ENCODE measurements around the gene TIMP3. TPM values are rescaled to one million over a fixed set of nuclear protein-coding genes. Genes with fewer than 3 reads are reported as not detected.
A peak's percentile ranks its signal among the peaks of the same experiment; 100 is the strongest.

Gene TIMP3
- total RNA-seq, 4 donors from 2014 or later = 560 to 818 (median 738) TPM

- peak overlapping the region; percentile 73 to 92 (median 86) for H3K27ac ChIP-seq
- H3K4me3 ChIP-seq = no peak overlapping the region
- TF ChIP-seq POLR2AphosphoS5 (IDR thresholded peaks at IDR 0.05) = peak; percentile 80
- TF ChIP-seq, protein P1, sequence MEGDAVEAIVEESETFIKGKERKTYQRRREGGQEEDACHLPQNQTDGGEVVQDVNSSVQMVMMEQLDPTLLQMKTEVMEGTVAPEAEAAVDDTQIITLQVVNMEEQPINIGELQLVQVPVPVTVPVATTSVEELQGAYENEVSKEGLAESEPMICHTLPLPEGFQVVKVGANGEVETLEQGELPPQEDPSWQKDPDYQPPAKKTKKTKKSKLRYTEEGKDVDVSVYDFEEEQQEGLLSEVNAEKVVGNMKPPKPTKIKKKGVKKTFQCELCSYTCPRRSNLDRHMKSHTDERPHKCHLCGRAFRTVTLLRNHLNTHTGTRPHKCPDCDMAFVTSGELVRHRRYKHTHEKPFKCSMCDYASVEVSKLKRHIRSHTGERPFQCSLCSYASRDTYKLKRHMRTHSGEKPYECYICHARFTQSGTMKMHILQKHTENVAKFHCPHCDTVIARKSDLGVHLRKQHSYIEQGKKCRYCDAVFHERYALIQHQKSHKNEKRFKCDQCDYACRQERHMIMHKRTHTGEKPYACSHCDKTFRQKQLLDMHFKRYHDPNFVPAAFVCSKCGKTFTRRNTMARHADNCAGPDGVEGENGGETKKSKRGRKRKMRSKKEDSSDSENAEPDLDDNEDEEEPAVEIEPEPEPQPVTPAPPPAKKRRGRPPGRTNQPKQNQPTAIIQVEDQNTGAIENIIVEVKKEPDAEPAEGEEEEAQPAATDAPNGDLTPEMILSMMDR (IDR thresholded peaks at IDR 0.05) = peak in 1 of 4 experiments; percentile 2
- TF ChIP-seq EP300 (IDR thresholded peaks at IDR 0.05) = no peak
- H3K27me3 ChIP-seq = no peaks in the 10 kb centered on the region
- WGBS, 2 donors (ENCODE audit: low coverage in 1 of 2) = 40 to 70% methylated on average over 2 to 5 of the region's 11 CpGs
- ATAC-seq = peak; percentile 84
- peaks cover 0 to 46% of the 10 kb centered on the region in 2 donors for H3K36me3 ChIP-seq
- H3K4me1 ChIP-seq = peaks cover 48 to 100% (median 63%) of the 10 kb centered on the region in 3 donors
- H3K9me3 ChIP-seq = no peaks in the 10 kb centered on the region
These were observed 49.3 kb downstream of the TIMP3 start for GRCh38 chr22:32850591-32851517.

- Histone ChIP-seq H3K27ac (peak overlapping the region; percentile 73 to 92 (median 86)), H3K4me3 (no peak overlapping the region), H3K9me3 (no peaks in the 10 kb centered on the region), H3K4me1 (peaks cover 36 to 87% (median 52%) of the 10 kb centered on the region in 3 donors), H3K36me3 (peaks cover 0 to 63% of the 10 kb centered on the region in 2 donors), H3K27me3 (no peaks in the 10 kb centered on the region)
- peak; percentile 37 for ATAC-seq
- WGBS, 2 donors (ENCODE audit: low coverage in 1 of 2) = 26 to 31% methylated on average over 5 of the region's 10 CpGs
- TF ChIP-seq, protein P1 (IDR thresholded peaks at IDR 0.05) = no peak
- TF ChIP-seq POLR2AphosphoS5 (IDR thresholded peaks at IDR 0.05) (peak; percentile 66), POLR2A (IDR thresholded peaks at IDR 0.05) (no peak), EP300 (IDR thresholded peaks at IDR 0.05) (peak; percentile 22)
These were observed 51.1 kb downstream of the TIMP3 start for GRCh38 chr22:32852395-32853251.

DNA sequence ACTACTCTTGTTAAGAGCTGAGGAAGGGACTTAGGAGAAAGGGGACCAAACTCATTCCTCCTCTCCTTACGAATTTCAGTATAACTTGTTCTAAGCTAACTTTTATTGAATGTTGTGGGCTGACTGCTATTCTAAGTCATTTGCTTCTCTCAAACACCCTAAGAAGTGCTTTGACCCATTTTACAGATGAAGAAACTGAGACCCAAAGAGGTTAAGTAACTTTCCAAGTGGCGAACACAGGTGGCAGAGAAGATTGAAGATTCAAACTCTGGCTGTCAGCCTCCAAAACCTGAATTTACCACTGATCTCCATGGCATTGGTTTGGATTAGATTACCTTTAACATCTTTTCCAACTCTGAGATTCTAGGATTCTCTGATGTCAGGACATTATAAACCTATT is 52.2 kb downstream of the TIMP3 start:
- Histone ChIP-seq H3K9me3 (no peaks in the 10 kb centered on the region), H3K4me3 (no peak overlapping the region), H3K27me3 (no peaks in the 10 kb centered on the region), H3K27ac (peak overlapping the region in 3 of 4 donors; percentile 85 to 92 (median 86)), H3K4me1 (peaks cover 36 to 80% (median 48%) of the 10 kb centered on the region in 3 donors), H3K36me3 (peaks cover 0 to 74% of the 10 kb centered on the region in 2 donors)
- no peak for ATAC-seq
- WGBS, 2 donors (ENCODE audit: low coverage in 1 of 2) = 86 to 91% methylated on average over 2 of the region's 2 CpGs
- TF ChIP-seq POLR2A (IDR thresholded peaks at IDR 0.05) = no peak

GRCh38 chr22:32854351-32854804 is 52.9 kb downstream of the TIMP3 start:
- Histone ChIP-seq H3K9me3 (no peaks in the 10 kb centered on the region), H3K36me3 (peaks cover 0 to 74% of the 10 kb centered on the region in 2 donors), H3K27ac (peak overlapping the region in 3 of 4 donors; percentile 35 to 86 (median 85)), H3K4me1 (peaks cover 29 to 73% (median 41%) of the 10 kb centered on the region in 3 donors), H3K27me3 (no peaks in the 10 kb centered on the region), H3K4me3 (no peak overlapping the region)
- WGBS, 2 donors (ENCODE audit: low coverage in 1 of 2) = 51 to 88% methylated on average over 7 to 11 of the region's 14 CpGs
- TF ChIP-seq POLR2AphosphoS5 (IDR thresholded peaks at IDR 0.05) (peak; percentile 31), EP300 (IDR thresholded peaks at IDR 0.05) (no peak)
- no peak for ATAC-seq

DNA sequence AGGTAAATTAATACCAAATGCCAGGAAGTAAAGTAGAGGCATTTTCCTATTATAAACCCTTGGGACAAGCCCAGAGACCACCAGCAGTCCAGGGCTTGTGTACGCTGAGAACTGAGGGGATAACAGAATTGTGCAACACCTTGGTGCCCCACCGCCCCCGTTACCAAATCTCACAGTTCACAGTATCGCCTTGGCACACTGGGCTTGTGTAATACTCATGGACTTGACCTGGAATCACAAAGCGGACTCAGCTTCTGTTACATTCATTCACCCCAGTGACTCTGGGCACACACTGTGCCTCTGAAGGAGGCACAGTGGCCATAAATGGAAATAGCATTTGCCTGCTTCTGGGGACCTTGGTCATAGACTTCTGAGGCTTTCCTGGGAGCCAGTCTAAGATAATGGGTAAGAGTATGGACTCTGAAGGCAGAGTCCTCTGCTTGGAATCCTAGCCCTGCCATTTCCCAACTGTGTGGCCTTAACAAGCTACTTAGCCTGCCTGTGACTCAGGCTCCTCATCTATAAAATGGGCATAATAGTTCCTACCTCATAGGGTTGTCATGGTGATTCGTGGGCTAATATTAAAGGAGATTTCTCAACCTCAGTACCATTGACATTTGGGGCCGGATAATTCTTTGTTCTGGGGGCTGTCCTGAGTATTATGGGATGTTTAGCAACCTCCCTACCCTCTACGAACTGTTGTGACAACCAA is 53.7 kb downstream of the TIMP3 start:
- peak; percentile 39 for TF ChIP-seq POLR2AphosphoS5 (IDR thresholded peaks at IDR 0.05)
- no peak for TF ChIP-seq POLR2A (IDR thresholded peaks at IDR 0.05)
- no peak for ATAC-seq
- no peaks in the 10 kb centered on the region for H3K9me3 ChIP-seq
- H3K27ac ChIP-seq = peak overlapping the region in 3 of 4 donors; percentile 35 to 86 (median 85)
- no peak overlapping the region for H3K4me3 ChIP-seq
- H3K27me3 ChIP-seq = no peaks in the 10 kb centered on the region
- 79 to 87% methylated on average over 4 to 7 of the region's 8 CpGs for WGBS, 2 donors (ENCODE audit: low coverage in 1 of 2)
- peaks cover 22 to 65% (median 33%) of the 10 kb centered on the region in 3 donors for H3K4me1 ChIP-seq
- peaks cover 0 to 74% of the 10 kb centered on the region in 2 donors for H3K36me3 ChIP-seq

Data from gastroesophageal sphincter (tissue), 4 donors.